NCI-H128 (cell line): ENCODE data around the gene DISP1.
"Not testable (repeated sequence)": the region's sequence is repeated elsewhere in the genome, so short reads cannot be mapped to it uniquely, and the experiment has no call there.

Source experiments
- DNase-seq: peaks from one replicate; lab custom pipeline; 2025; ENCODE audit not compliant: unreplicated experiment; lab: John Stamatoyannopoulos, UW

The DISP1 gene

DNA sequence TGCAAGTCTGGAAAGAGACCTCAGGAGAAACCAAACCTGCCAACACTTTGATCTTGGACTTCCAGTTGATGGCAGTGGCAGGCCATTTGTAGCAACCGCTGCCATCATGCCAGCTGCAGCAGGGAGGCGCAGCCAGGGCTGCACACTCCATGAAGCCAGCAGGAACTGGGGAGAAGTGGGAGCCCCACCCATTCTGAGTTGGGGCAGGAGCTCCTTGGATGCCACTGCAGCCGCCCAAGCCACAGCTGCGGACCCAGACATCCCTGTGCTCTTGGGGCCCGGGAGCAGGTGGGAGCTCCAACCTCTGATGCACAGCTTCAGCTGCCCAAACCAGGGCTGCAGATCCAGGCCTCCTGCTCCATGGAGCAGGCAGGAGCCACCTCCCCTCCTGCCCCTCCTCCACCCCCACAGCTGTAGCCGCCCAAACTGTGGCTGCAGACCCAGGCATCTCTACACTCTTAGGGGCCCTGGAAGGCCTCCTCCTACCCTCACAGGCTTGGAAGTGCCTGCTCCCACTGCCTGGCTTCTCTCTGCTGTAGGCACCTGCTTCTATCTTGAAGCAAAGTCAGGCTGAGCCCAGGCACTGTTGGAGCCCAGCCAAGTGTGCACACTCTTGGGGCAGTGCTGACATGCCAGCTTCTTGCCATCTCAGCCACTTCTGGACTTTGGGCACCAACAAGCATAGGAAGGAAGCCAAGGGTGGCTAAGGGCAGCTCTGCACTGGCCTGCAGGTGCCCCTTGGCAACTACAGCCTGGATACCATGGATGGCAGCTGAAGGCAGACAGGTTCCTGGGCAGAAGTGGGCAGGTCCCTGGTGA, 20.0 kb upstream of the DISP1 start:
- no peak for DNase-seq

DNA sequence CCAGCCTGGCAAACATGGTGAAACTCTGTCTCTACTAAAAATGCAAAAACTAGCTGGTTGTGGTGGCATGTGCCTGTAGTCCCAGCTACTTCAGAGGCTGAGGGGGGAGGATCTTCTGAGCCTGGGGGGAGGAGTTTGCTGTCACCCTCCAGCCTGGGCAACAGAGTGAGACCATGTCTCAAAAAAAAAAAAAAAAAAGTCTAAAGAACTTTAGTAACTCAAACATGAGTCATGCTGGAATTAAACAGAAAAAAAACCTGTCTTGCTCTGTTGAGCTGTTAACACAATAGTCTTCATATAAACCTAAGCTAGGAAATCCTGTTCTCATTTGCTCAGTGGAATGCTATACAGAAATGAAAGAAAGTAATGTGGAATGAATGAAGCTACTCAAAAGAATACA, 16.7 kb upstream of the DISP1 start:
- DNase-seq, result no peak

DNA sequence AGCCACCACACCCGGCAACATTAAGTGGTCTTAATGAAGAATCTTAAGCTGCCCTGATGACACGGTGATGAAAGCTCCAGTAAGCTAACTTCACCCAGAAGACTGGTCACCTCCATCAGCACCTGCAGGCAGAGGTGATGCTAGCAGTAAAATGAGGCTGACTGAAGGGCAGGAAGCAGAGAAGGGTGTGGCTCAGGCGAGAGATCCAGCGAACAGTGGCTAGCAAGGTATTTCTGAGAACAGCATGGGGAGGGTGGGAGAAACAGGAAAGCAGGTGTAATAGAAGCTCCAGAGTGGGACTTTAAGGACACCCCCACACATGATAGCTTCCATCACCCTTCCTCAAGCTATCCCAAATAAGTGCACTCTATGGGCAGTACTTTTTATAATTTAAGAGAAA, 15.9 kb upstream of the DISP1 start:
- DNase-seq, result no peak

DNA sequence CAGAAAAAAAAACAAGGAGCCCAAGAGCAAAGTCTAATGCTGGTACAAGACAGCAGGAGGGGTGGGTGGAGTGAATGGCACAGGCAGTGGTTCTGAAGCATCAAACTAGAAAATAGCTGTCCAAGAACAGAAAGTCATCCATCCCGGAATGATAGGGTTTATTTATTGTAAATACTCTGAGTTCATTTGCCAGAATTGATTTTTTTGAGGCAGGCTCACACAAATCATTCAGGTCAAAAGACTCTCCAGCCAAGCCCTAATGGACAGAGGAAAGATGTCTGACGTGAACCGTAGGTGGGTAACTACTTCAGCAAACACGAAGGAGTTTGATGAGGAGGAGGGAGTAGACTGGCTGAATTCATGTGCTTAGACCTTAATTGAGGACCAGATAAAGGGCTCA, 13.8 kb upstream of the DISP1 start:
- DNase-seq, result no peak

DNA sequence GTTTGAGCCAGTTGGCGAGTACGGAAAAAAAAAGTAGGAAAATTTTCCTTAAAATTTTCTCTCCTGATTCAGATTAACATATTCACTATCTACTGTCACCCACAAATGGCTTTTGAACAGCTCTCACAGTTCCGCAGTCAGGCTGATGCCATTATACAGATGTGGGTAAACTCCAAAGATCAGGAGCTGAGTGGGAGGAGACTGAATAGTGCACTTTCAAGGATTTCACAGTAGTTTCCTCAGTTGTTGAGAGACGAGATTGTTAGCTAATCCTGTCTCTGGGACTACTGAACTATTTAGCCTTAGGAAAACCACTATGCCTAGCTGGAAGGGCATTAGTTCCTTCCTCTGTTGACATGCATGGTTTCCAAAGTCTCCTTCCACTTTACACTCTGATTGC, 3.2 kb upstream of the DISP1 start:
- DNase-seq, result no peak

DNA sequence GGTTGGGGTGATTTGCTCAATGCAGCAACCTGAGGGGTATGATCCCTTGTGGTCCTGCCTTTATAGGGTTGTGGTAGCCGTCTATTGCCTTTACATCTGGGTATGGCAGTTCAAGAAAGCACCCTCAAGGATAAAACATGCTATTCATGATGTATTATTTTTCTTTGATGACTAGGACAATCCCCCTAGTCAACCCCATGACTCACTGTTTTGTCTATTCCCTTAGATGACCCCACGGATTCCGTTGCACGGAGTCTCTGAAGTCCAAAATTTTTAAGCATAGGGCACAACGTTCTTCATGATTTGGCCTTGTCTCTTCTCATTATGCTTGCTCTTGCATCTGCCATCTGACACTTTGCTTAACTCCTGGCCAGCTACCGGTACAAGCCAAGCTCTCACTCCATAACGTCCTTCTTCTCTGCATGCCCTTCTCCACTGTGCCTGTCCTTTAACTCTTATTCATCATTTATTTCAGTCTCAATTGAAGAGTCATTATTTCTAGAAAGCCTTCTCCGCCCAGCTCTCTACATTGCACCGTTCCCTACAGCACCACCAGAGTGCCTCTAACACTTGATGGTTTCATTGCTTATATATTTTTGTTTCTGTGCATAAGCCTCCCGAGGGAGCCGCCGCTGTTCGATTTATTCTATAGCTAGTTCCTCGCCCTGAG, 838 bp upstream of the DISP1 start:
- no peak for DNase-seq

DNA sequence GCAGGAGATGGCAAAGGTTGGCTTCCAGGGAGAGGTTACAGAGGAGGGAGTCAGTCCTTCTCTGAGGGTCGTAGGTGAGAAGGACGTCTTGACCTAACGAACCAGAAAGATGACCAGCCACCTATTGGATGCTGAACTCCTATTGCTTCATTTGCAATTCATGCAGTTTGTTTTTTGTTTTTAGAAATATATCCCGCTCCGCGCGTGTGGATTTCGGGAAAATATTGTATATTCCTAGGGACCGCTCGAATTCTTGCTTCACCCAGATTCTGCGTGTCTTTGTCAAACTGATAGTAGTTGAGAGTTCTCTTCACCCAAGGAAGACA, 564 bp downstream of the DISP1 start:
- DNase-seq, result no peak

DNA sequence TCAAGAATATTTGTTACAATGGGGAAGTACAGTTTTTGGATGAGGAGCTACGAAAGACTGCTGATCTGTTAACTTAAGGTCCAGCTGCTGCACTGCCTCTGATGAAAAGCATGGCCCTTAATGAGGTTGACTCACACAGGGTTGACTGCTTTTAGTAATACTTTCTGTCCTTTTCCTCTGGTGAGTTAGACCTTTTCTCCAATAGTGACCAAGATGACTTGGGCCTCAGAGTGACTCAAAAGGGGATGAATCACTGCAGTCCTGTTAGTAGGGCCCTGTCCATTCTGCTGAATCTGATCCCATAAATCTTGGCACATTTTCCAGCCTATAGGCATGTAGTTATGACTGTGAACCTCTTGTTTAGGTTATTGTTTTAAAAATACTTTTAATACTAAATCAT, 2.7 kb downstream of the DISP1 start:
- DNase-seq, result no peak

DNA sequence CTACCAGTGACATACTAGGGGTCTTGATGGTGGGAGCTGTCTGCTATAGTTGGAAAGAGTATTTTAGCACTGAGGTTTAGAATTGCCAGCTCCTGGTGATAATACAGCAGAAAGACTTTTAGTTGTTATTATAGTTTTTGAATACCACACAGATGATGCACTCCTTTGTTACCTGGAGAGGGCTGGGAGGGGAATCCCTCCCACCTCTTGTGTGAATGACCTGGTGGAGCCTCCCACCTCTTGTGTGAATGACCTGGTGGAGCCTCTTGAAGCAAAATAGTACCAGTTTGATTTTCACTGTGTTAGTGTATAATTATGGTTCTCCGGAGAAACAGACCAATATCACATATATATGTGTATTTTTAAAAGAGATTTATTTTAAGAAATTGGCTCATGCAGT, 3.3 kb downstream of the DISP1 start:
- DNase-seq, result no peak

DNA sequence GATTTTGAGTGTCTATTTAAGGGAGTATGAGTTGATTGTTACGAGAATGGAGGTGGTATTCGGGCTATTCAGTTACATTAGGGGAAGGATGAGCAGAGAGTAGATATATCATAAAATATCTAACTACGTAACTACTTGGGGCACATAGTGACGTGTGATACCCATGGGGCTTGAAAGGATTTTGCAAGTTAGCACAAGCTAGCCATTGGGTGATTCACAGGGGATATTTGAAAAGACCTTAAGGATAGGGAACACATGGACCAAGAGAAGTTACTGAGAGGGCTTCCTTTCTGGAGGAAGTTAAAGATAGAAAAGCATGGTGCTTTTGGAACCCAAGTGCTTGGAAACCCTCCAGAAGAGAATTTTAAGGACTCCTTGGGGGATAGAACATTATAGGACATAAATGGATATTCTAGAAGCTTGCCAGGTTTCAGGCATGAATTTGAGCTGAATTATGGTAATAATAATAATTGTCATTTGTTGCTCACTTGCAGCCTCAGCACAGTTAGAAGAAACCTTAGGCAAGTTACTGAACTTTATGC, 5.4 kb downstream of the DISP1 start:
- no peak for DNase-seq

DNA sequence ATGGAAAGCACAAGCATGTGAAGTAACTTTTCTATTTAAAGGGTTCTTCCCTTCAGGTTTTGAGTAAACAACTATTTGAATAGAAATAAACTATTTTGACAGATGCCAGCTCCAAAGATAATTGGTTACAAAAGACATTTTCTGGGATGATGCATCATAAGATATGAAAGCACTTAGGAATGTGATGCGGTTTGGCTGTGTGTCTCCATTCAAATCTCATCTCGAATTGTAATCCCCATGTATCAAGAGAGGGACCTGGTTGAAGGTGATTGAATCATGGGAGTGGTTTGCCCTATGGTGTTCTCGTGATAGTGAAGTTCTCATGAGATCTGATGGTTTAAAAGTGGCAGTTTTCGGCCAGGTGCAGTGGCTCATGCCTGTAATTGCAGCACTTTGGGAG, 6.4 kb downstream of the DISP1 start:
- DNase-seq, result no peak

DNA sequence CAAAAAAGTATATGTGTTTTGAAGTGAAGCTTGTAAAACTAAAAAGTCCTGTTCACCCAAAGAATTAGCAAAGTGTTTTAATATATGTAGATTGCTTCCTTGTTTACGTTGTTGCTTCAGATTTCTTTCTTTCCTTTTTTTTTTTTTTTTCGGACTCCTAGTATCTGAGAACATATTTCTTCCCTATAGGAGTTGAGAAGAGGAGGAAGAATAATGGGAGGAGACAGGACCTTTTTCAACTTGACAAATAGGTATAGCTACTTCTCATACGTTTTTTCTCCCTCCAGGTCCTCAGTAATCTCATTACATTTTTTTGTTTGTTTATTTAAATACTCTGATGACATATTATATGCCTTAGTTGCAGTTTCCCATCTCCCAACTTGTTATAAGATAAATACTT, 8.9 kb downstream of the DISP1 start:
- DNase-seq, result no peak

DNA sequence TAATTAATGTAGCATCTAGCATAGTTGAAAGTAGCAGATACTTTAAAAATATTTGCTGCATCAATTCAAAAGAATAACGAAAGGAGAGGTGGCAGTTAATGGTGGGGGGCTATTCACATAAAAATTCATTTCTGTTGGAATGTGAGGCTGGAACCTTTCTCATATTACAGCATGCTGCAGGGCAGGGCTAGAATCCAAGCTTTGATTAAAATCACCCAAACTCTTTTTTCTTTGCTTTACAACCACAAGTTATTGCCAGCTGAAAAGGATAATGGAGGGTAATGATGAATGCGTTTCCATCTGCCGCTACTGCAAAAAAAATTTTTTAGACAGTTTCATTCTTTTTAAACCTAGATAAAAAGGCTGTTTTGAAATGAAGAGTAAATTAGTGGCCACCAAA, 9.8 kb downstream of the DISP1 start:
- DNase-seq, result no peak

DNA sequence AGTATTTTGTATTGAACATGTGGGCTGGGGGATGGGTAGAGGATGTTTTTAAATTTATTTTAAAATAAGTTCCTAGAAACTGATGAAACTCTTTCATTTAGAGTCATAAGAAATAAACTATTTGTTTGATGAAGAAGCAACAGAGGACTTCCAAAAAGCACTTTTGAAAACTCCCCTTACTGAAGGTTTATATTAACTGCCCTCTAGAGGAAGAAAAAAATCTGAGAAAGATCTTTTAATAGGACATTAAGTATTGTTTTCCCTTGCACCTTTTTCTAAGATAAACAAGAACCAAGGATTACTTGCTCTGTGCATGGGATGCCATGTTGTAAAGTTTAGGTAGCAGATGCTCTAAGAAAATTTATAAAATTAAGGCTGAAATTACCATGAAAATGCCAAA, 14.1 kb downstream of the DISP1 start:
- DNase-seq, result no peak

DNA sequence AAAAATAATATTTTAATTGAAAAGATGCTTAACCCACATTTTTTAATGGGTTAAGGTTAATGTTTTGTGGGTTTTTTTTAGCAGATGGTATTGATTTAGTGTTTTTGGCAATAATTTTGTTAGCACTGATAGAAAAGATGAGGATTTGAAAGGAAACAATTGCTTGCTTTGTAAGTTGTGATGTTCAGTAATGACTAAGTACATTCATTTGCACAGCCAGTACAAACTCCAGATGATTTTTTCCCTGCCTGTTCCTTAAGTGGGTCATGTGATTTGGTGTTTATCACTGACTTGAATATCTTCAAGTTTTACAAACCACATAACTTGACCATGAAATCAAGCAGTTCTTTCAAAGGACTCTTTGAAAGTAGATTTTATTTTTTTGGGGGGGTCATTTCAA, 15.0 kb downstream of the DISP1 start:
- DNase-seq, result no peak

DNA sequence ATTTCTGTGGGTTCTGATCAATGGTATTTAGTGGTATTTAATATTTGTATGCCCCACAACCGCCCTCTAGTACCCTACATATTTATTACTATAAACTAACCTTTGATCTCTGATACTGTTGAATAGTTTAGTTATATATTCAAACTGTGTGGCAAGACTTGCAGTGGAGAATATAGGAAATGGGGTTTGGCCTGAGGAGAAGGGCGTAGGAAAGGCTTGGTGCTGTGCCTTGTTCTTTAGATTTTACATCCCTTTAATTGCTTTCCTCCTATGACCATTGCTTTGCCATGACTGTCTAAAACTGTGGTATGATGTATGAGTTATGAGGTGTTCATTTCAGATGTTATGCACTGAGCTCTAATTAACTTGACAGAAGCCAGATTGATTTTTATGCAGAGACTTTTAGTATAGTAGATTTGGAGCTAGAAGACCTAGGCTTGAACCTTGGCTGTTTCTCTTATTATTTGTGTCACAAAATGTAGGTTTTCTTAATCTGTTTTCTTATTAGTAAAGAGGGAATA, 18.6 kb downstream of the DISP1 start:
- DNase-seq, result no peak

DNA sequence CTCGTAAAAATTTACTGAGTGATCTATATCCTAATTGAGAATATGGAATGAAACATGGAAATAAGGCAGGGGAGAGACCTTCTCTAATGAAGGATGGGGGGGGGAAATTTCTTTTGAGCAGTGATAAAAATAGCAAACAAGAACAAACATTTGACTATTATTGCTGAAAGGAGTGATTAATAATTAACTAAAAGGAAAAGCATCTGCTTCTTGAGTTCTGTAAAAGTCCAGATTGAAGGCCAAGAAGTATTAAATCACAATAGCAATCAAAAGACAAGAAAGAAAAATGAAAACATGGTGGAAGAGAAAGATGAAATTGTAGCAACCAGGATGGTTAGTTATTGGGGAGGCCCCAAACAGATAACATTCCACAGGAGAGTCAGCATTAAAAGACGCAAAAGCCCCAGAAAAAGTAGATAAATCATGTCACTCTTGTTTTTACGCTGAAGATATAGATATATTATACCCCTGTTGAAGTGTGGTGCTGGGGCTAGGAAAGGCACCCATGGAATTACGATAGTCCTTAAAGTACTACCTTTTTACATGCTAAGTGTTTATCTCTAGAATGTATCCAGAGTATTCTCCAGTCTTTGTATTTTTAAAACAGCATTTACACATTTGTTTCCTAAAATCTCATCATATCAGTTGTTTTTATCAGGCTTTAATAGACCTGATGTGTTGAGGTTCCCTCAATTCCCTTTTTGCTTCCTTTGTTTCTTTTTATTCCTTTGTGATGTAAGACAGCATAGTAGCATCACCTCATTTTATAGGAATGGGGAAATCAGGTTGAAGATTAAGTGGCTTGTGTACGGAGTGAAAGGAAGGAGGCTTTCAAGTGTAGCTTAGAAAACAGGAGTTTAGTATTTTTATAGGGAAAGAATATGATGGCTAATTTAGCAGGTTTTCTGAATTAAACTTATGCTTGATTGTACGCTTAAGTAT, 28.9 kb downstream of the DISP1 start:
- no peak for DNase-seq

DNA sequence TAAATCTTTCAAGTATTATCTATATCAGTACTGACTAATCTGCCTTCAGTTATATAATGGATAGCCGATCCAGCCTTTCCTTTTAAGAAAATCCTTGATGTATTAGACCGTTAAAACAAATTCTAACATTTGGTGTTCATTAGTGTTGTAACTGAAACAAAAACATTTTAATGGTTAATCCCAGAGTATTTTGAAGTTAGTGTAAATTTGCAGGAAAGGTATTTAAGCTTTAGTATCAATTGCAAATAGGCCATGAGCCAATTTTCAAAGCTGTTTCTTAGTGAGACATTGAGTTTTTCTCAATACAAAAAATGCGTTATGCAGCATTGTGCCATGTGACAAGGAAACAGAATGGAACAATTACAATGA, 29.6 kb downstream of the DISP1 start:
- DNase-seq, result no peak

DNA sequence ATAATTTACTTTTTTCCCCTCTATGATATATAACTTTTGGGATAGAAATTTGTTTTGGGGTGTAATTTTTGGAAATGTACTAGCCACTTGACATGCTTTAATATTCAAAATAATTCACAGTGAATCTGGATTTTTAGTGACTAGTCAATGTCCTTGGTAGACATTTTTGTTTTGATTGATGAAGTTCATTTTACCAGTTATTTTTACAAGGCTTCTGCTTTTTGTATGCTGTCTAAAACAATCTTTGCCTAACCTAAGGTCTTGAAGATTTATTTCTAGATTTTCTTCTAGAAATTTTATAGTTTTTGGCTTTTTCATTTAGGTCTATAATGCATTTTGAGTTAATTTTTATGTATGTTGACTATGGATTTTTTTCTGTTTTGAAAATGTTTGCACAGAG, 30.9 kb downstream of the DISP1 start:
- DNase-seq, result no peak

DNA sequence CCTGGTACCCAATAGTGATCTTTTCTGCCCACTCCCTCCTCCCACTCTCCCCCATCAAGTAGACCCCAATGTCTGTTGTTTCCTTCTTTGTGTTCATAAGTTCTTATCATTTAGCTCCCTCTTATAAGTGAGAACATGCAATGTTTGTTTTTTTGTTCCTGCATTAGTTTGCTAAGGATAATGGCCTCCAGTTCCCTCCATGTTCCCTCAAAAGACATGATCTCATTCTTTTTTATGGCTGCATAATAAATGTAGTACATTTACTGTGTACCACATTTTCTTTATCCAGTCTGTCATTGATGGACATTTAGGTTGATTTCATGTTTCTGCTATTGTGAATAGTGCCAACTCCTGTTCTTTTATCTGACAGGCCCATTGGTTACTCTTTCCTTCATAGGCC, 35.7 kb downstream of the DISP1 start:
- DNase-seq, result not testable (repeated sequence)

DNA sequence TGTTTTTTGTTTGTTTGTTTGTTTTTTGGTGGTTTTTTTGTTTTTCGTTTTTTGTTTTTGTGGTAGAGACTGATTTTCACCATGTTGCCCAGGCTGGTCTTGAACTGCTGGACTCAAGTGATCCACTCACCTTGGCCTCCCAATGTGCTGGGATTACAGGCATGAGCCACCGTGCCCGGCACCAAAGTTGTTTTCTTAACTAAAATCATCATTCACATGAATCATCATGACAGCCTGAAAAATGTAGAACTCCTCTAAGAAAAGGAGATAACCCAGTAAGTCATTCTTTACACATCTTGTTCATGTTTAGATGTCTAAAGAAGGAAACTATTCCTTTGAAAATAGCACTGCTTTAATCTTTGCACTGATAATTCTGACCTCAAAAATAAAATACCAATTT, 37.5 kb downstream of the DISP1 start:
- DNase-seq, result no peak
